ENCODE results near the gene SEMA3F. TPM values are rescaled to one million over a fixed set of nuclear protein-coding genes. Genes with fewer than 3 reads are reported as not detected.

The SEMA3F gene
- total and polyA plus RNA-seq, 2 donors (not counting 3 experiments of a cell fraction or from before 2014, with no cell fraction given), result 65.8 to 99.1 TPM

GRCh38 chr3:50217681-50218080 lies 62.6 kb downstream of the SEMA3F start:
- Histone ChIP-seq H4K20me1 (replicated peaks; ENCODE audit: control insufficient read depth, extremely low read depth, insufficient read depth, low read length) (no peaks in the 10 kb centered on the region), H3K27me3 (ENCODE audit: control insufficient read depth in 2 of 2, insufficient read depth in 2 of 2, low read length in 2 of 2) (no peaks in the 10 kb centered on the region), H3K27ac (ENCODE audit: insufficient read depth, low read depth, low read length) (no peak overlapping the region), H3K4me2 (ENCODE audit: insufficient read depth, low read length) (no peak overlapping the region), H3K79me2 (ENCODE audit: control insufficient read depth, insufficient read depth, low read length) (no peaks in the 10 kb centered on the region), H2AFZ (ENCODE audit: low read depth, low read length) (no peak overlapping the region), H3K9me1 (replicated peaks; ENCODE audit: control insufficient read depth, extremely low read depth, insufficient read depth, low read length) (no peaks in the 10 kb centered on the region), H3K4me1 (ENCODE audit: control insufficient read depth, extremely low read depth, insufficient read depth, low read length) (no peaks in the 10 kb centered on the region), H3K9me3 (replicated peaks; ENCODE audit: control insufficient read depth, insufficient read depth, low read length) (no peaks in the 10 kb centered on the region), H3K9ac (replicated peaks; ENCODE audit: extremely low read depth, insufficient read depth, low read length) (no peak overlapping the region), H3K4me3 (replicated peaks in 1 of 3; ENCODE audit: insufficient read depth in 1 of 3, low read depth in 1 of 3, low read length in 3 of 3) (no peak overlapping the region), H3K36me3 (ENCODE audit: control insufficient read depth in 2 of 2, extremely low read depth in 1 of 2, insufficient read depth in 2 of 2, low read length in 2 of 2) (no peaks in the 10 kb centered on the region)
- no TSS peak for BruUV-seq (replicated peaks)
- DNase-seq (ENCODE audit: low read depth, low spot score) (no peak), FAIRE-seq (no peak)
- TF ChIP-seq POLR2AphosphoS5 (IDR thresholded peaks at IDR 0.05; ENCODE audit: insufficient read depth, low read depth, low read length) (no peak), EZH2 (IDR thresholded peaks at IDR 0.05; ENCODE audit: borderline replicate concordance, low read depth, low read length, severe bottlenecking) (no peak), MYC (IDR thresholded peaks at IDR 0.05; ENCODE audit: low read depth, low read length) (no peak)
- intact Hi-C loops (cut with micrococcal nuclease), result no loop called here
- ChIA-PET POLR2A (no interaction called here), CTCF (interaction anchor here (0.9 to 7.3 kb wide), 6 partner anchors 8 to 22 kb away, joined by 3 to 55 read pairs (median 10); no protein-coding TSS in a partner anchor)
- dilution Hi-C loops (cut with MboI; ENCODE audit: extremely low pct_ligation_motif_present, low sequenced_read_pairs), result no loop called here

- DNase-seq (ENCODE audit: low read depth, low spot score) (no peak), FAIRE-seq (no peak)
- Histone ChIP-seq H3K9ac (replicated peaks; ENCODE audit: extremely low read depth, insufficient read depth, low read length) (no peak overlapping the region), H3K9me3 (replicated peaks; ENCODE audit: control insufficient read depth, insufficient read depth, low read length) (no peaks in the 10 kb centered on the region), H2AFZ (ENCODE audit: low read depth, low read length) (no peak overlapping the region), H3K36me3 (ENCODE audit: control insufficient read depth in 2 of 2, extremely low read depth in 1 of 2, insufficient read depth in 2 of 2, low read length in 2 of 2) (no peaks in the 10 kb centered on the region), H3K79me2 (ENCODE audit: control insufficient read depth, insufficient read depth, low read length) (no peaks in the 10 kb centered on the region), H3K27me3 (ENCODE audit: control insufficient read depth in 2 of 2, insufficient read depth in 2 of 2, low read length in 2 of 2) (no peaks in the 10 kb centered on the region), H3K4me3 (replicated peaks in 1 of 3; ENCODE audit: insufficient read depth in 1 of 3, low read depth in 1 of 3, low read length in 3 of 3) (no peak overlapping the region), H3K9me1 (replicated peaks; ENCODE audit: control insufficient read depth, extremely low read depth, insufficient read depth, low read length) (no peaks in the 10 kb centered on the region), H3K4me2 (ENCODE audit: insufficient read depth, low read length) (no peak overlapping the region), H3K4me1 (ENCODE audit: control insufficient read depth, extremely low read depth, insufficient read depth, low read length) (no peaks in the 10 kb centered on the region), H4K20me1 (replicated peaks; ENCODE audit: control insufficient read depth, extremely low read depth, insufficient read depth, low read length) (no peaks in the 10 kb centered on the region), H3K27ac (ENCODE audit: insufficient read depth, low read depth, low read length) (no peak overlapping the region)
- no TSS peak for BruUV-seq (replicated peaks)
- no peak for TF ChIP-seq FOS (IDR thresholded peaks at IDR 0.05; ENCODE audit: borderline replicate concordance, insufficient read depth, low read length)
- TF ChIP-seq MAX (IDR thresholded peaks at IDR 0.05; ENCODE audit: insufficient read depth, insufficient read length), result no peak
- intact Hi-C loops (cut with micrococcal nuclease), result no loop called here
- dilution Hi-C loops (cut with MboI; ENCODE audit: extremely low pct_ligation_motif_present, low sequenced_read_pairs), result no loop called here
- ChIA-PET CTCF (interaction anchor here (0.8 to 7.3 kb wide), 7 partner anchors 8 to 36 kb away, joined by 3 to 55 read pairs (median 4); no protein-coding TSS in a partner anchor), POLR2A (interaction anchor here (0.5 kb wide), 1 partner anchor 134 kb away, joined by 6 read pairs; no protein-coding TSS in a partner anchor)
Observed at GRCh38 chr3:50218448-50218847, 63.3 kb downstream of the SEMA3F start.

All from endothelial cell of umbilical vein (primary cell).